HEK293T (cell line): Measurements from ENCODE around the gene IL21.

ENCODE experiments used
- CTCF ChIA-PET: fragments of 350-600 bp; formaldehyde crosslinking; extraction: SDS; loops from one replicate; lab custom pipeline; 2021; ENCODE audit warnings: antibody characterized with exemption, inconsistent platforms; lab: Yijun Ruan, JAX
- POLR2A ChIA-PET: fragments of 350-600 bp; formaldehyde crosslinking; extraction: SDS; loops from one replicate; lab custom pipeline; 2020; ENCODE audit warnings: antibody characterized with exemption, inconsistent platforms; lab: Yijun Ruan, JAX
- DNase-seq: peaks from one replicate; pipeline ENCODE4 v3.0.0; 2012; ENCODE audit warnings: mixed read lengths; ENCODE audit errors: extremely low spot score
- ARNT ChIP-seq: fragments of 450-650 bp; IDR thresholded peaks from 2 replicates; pipeline ENCODE4 v1.6.1; 2017; ENCODE audit warnings: mild to moderate bottlenecking
- BHLHE40 ChIP-seq: fragments of 450-650 bp; IDR thresholded peaks from 2 replicates; pipeline ENCODE4 v1.6.1; 2016; ENCODE audit warnings: mild to moderate bottlenecking, moderate library complexity, borderline replicate concordance
- CTBP1 ChIP-seq: fragments of 450-650 bp; IDR thresholded peaks from 2 replicates; pipeline ENCODE4 v1.6.1; 2016; ENCODE audit warnings: borderline replicate concordance
- ELF4 ChIP-seq: fragments of 450-650 bp; IDR thresholded peaks from 2 replicates; pipeline ENCODE4 v1.6.1; 2017; ENCODE audit warnings: antibody characterized with exemption
- FOXA1 ChIP-seq: fragments of 450-650 bp; IDR thresholded peaks from 2 replicates; pipeline ENCODE4 v1.6.1; 2016; ENCODE audit warnings: mild to moderate bottlenecking
- FOXK2 ChIP-seq: fragments of 450-650 bp; IDR thresholded peaks from 2 replicates; pipeline ENCODE4 v1.6.1; 2016; ENCODE audit warnings: mild to moderate bottlenecking
- FOXM1 ChIP-seq: fragments of 450-650 bp; IDR thresholded peaks from 2 replicates; pipeline ENCODE4 v1.6.1; 2017; ENCODE audit warnings: mild to moderate bottlenecking, borderline replicate concordance
- HDGF ChIP-seq: fragments of 450-650 bp; IDR thresholded peaks from 2 replicates; pipeline ENCODE4 v1.6.1; 2017; ENCODE audit warnings: antibody characterized with exemption, borderline replicate concordance
- L3MBTL2 ChIP-seq: fragments of 450-650 bp; conservative IDR thresholded peaks from 2 replicates; pipeline ENCODE4 v1.6.1; 2016; ENCODE audit warnings: mild to moderate bottlenecking
- LEF1 ChIP-seq: fragments of 450-650 bp; IDR thresholded peaks from 2 replicates; pipeline ENCODE4 v1.6.1; 2017; ENCODE audit warnings: mild to moderate bottlenecking, borderline replicate concordance
- NFRKB ChIP-seq: fragments of 450-650 bp; IDR thresholded peaks from 2 replicates; pipeline ENCODE4 v1.6.1; 2016; ENCODE audit warnings: mild to moderate bottlenecking, moderate library complexity
- PKNOX1 ChIP-seq: fragments of 450-650 bp; IDR thresholded peaks from 2 replicates; pipeline ENCODE4 v1.6.1; 2016
- SP1 ChIP-seq: fragments of 450-650 bp; IDR thresholded peaks from 2 replicates; pipeline ENCODE4 v1.6.1; 2017
- SUZ12 ChIP-seq: fragments of 450-650 bp; IDR thresholded peaks from 2 replicates; pipeline ENCODE4 v1.6.1; 2016; ENCODE audit warnings: mild to moderate bottlenecking
- TARDBP ChIP-seq: fragments of 450-650 bp; IDR thresholded peaks from 2 replicates; pipeline ENCODE4 v1.6.1; 2016
- ZNF384 ChIP-seq: fragments of 450-650 bp; IDR thresholded peaks from 2 replicates; pipeline ENCODE4 v1.6.1; 2016

IL21 gene

DNA sequence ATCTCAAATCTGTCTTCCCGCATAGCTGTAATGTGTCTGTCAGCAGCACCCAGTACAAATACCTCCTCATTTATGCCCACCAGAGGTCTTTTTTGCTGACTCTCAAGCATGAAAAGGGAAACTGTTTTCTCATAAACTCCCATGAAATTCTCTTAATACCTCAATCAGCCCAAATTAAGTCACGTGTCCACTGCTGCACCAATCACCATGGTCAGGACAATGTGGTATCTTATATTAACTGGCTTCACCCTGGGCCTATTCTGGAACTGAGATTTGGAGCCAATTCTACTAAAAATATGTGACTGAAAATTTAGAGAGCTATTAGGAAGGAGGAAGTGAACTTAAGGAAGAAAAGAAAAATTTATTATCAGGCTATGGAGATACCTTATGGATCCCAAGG is 58.4 kb downstream of the IL21 start:
- no peak for DNase-seq
- ChIA-PET POLR2A (no interaction called here), CTCF (no interaction called here)
- TF ChIP-seq NFRKB: no peak
- TF ChIP-seq PKNOX1: no peak
- TF ChIP-seq FOXK2: no peak
- TF ChIP-seq HDGF: no peak
- no peak for TF ChIP-seq FOXA1
- TF ChIP-seq ELF4: no peak
- no peak for TF ChIP-seq SUZ12
- TF ChIP-seq ARNT: no peak
- TF ChIP-seq CTBP1: no peak
- TF ChIP-seq BHLHE40: no peak
- TF ChIP-seq L3MBTL2: no peak
- TF ChIP-seq FOXM1: no peak
- no peak for TF ChIP-seq LEF1
- no peak for TF ChIP-seq ZNF384
- TF ChIP-seq SP1: no peak
- TF ChIP-seq TARDBP: no peak
